NB4 (cell line): ENCODE measurements around the gene RHAG.
"Not testable (repeated sequence)": the region's sequence is repeated elsewhere in the genome, so short reads cannot be mapped to it uniquely, and the experiment has no call there.

Source experiments
- POLR2A ChIP-seq: IDR thresholded peaks from 2 replicates; pipeline ENCODE4 v1.6.1; 2011; ENCODE audit warnings: mild to moderate bottlenecking; ENCODE audit not compliant: insufficient read length; ENCODE audit errors: extremely low read depth
- TF ChIP-seq, protein P1 (sequence below): IDR thresholded peaks from one replicate; pipeline ENCODE4 v1.5.1; 2012; ENCODE audit warnings: low read depth, low read length
- TF ChIP-seq, protein P2 (sequence below): IDR thresholded peaks from 2 replicates; pipeline ENCODE4 v1.6.1; 2011; ENCODE audit warnings: low read depth, low read length

GRCh38 chr6:49604080-49604479 lies 32.6 kb downstream of the RHAG start:
- TF ChIP-seq, protein P1, sequence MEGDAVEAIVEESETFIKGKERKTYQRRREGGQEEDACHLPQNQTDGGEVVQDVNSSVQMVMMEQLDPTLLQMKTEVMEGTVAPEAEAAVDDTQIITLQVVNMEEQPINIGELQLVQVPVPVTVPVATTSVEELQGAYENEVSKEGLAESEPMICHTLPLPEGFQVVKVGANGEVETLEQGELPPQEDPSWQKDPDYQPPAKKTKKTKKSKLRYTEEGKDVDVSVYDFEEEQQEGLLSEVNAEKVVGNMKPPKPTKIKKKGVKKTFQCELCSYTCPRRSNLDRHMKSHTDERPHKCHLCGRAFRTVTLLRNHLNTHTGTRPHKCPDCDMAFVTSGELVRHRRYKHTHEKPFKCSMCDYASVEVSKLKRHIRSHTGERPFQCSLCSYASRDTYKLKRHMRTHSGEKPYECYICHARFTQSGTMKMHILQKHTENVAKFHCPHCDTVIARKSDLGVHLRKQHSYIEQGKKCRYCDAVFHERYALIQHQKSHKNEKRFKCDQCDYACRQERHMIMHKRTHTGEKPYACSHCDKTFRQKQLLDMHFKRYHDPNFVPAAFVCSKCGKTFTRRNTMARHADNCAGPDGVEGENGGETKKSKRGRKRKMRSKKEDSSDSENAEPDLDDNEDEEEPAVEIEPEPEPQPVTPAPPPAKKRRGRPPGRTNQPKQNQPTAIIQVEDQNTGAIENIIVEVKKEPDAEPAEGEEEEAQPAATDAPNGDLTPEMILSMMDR = not testable (repeated sequence)
- not testable (repeated sequence) for TF ChIP-seq POLR2A
- TF ChIP-seq, protein P2, sequence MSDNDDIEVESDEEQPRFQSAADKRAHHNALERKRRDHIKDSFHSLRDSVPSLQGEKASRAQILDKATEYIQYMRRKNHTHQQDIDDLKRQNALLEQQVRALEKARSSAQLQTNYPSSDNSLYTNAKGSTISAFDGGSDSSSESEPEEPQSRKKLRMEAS = not testable (repeated sequence)
